Measurements from ENCODE around the gene CORO1C.

Gene CORO1C

DNA sequence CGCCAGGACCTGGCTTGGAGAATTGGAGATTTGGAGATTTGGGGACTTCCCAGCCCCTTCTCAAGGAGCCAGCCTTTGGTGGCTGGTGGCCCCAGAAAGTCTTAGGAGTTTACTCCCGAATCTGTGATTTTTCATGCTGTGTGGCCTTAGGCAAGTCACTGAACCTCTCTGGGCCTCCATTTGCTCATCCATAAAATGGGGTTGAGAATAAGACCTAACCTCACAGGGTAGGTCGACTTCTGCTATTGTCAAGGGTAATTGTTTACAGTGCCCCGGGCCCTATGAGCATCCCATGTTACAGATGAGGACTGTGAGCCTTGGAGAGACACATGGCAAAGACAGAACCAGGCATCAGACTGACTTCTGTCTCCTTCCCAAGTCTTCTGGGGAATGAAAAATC lies 117.3 kb downstream of the CORO1C start:
- peaks cover 5% of the 10 kb centered on the region for H3K9me3 ChIP-seq (ENCODE audit: control insufficient read depth, low read length)
- H3K9ac ChIP-seq (ENCODE audit: low read length), result no peak overlapping the region
- H3K4me3 ChIP-seq (ENCODE audit: low read length), result no peak overlapping the region
- peaks cover 68% of the 10 kb centered on the region for H3K4me1 ChIP-seq (ENCODE audit: control insufficient read depth, insufficient read depth, low read length)
- no peaks in the 10 kb centered on the region for H3K36me3 ChIP-seq (ENCODE audit: control insufficient read depth, insufficient read depth, low read length, severe bottlenecking)
- no peak for DNase-seq (ENCODE audit: low read depth)
- no peaks in the 10 kb centered on the region for H3K27me3 ChIP-seq (replicated peaks; ENCODE audit: control insufficient read depth, insufficient read depth, low read length)

DNA sequence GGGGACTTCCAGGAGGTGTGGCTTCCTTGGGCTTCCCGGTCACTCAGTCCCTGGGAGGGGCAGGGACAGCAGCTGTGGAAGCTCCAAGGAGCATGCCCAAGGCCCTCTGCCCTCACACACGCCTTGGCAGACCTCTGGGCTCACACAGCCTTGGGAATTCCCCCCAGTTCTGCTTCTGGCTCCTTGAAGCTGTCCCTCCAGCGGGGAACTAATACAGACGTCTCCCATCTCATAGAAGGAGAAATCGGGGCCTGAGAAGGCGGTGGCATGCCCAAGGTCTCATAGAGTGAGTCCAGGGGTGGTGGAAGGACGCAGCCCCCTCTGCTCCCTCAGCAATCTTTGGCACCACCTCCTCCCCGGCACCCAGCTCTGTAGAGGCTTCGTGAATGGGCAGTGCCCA lies 117.8 kb downstream of the CORO1C start:
- peaks cover 5% of the 10 kb centered on the region for H3K9me3 ChIP-seq (ENCODE audit: control insufficient read depth, low read length)

GRCh38 chr12:108612788-108613282 lies 118.5 kb downstream of the CORO1C start:
- H3K9me3 ChIP-seq (ENCODE audit: control insufficient read depth, low read length), result peaks cover 5% of the 10 kb centered on the region
- no peak for DNase-seq (ENCODE audit: low read depth)
- H3K4me1 ChIP-seq (ENCODE audit: control insufficient read depth, insufficient read depth, low read length), result peaks cover 59% of the 10 kb centered on the region
- H3K36me3 ChIP-seq (ENCODE audit: control insufficient read depth, insufficient read depth, low read length, severe bottlenecking), result no peaks in the 10 kb centered on the region
- no peak overlapping the region for H3K4me3 ChIP-seq (ENCODE audit: low read length)
- no peaks in the 10 kb centered on the region for H3K27me3 ChIP-seq (replicated peaks; ENCODE audit: control insufficient read depth, insufficient read depth, low read length)
- peak overlapping the region; percentile 23 for H3K9ac ChIP-seq (ENCODE audit: low read length)

More for the DNA sequence above, 117.8 kb downstream of the CORO1C start:
- no peaks in the 10 kb centered on the region for H3K27me3 ChIP-seq (replicated peaks; ENCODE audit: control insufficient read depth, insufficient read depth, low read length)
- peaks cover 65% of the 10 kb centered on the region for H3K4me1 ChIP-seq (ENCODE audit: control insufficient read depth, insufficient read depth, low read length)
- H3K36me3 ChIP-seq (ENCODE audit: control insufficient read depth, insufficient read depth, low read length, severe bottlenecking), result no peaks in the 10 kb centered on the region
- peak overlapping the region; percentile 23 for H3K9ac ChIP-seq (ENCODE audit: low read length)
- H3K4me3 ChIP-seq (ENCODE audit: low read length), result no peak overlapping the region
- DNase-seq (ENCODE audit: low read depth), result no peak

DNA sequence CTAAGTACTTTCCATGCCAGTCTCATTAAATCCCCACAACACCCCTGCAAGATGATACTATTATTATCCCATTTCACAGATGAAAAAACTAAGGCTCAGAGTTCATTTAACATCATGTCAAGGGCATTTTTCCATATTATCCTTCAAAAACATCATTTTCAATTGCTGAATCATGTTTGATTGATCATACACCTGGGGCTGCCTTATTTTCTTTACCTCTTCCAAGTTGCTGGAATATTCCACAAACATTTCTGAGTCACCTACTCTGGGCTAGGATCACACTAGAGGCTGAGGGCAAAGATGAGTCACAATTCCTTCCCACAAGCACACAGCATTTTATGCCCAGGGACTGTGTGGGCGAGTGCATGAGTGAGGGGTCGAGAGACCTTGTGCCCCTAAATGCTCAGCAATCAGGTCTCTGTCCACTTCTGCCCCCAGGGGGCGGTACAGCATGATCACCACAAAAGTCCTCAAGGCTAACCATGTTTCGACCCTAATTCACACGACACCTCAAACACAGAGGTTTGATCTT lies 119.4 kb downstream of the CORO1C start:
- H3K36me3 ChIP-seq (ENCODE audit: control insufficient read depth, insufficient read depth, low read length, severe bottlenecking), result no peaks in the 10 kb centered on the region
- H3K9ac ChIP-seq (ENCODE audit: low read length), result peak overlapping the region; percentile 65
- peaks cover 5% of the 10 kb centered on the region for H3K9me3 ChIP-seq (ENCODE audit: control insufficient read depth, low read length)
- peak; percentile 60 for DNase-seq (ENCODE audit: low read depth)
- peaks cover 50% of the 10 kb centered on the region for H3K4me1 ChIP-seq (ENCODE audit: control insufficient read depth, insufficient read depth, low read length)
- no peaks in the 10 kb centered on the region for H3K27me3 ChIP-seq (replicated peaks; ENCODE audit: control insufficient read depth, insufficient read depth, low read length)
- no peak overlapping the region for H3K4me3 ChIP-seq (ENCODE audit: low read length)

DNA sequence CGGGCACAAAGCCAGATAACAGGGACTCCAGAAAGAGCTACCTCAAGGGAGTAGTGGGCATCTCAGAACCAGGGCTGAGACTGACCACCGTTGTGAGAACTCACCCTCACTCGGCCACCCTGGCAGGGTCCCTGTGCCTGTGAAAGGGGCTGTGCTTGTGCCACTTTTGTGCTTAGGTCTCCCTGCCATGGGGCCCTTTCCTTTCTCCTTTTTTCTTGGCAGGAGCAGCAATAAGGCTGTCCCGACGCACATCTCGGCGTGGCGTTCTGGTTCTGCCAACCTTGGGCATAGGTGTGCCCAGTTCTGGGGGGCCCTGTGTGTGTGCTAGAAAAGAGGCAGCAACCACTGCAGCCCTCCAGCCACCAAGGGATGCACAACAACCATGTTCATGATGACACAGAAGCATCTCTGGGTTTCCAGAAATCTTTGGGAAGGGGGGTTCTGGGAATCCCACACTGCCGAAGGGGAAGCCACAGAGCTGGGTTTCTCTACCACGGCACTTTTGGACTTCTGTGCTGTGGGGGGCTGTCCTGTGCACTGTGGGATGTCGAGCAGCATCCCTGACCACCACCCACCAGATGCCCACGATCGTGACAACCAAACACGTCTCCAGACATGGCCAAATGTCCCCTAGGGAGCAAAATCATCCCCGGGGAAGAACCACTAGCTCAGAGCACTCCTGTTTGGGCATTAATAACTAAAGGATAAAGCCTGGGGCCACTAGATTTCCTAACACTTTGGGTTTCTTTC lies 120.3 kb downstream of the CORO1C start:
- DNase-seq (ENCODE audit: low read depth), result no peak
- Histone ChIP-seq H3K36me3 (ENCODE audit: control insufficient read depth, insufficient read depth, low read length, severe bottlenecking) (no peaks in the 10 kb centered on the region), H3K27me3 (replicated peaks; ENCODE audit: control insufficient read depth, insufficient read depth, low read length) (no peaks in the 10 kb centered on the region)

DNA sequence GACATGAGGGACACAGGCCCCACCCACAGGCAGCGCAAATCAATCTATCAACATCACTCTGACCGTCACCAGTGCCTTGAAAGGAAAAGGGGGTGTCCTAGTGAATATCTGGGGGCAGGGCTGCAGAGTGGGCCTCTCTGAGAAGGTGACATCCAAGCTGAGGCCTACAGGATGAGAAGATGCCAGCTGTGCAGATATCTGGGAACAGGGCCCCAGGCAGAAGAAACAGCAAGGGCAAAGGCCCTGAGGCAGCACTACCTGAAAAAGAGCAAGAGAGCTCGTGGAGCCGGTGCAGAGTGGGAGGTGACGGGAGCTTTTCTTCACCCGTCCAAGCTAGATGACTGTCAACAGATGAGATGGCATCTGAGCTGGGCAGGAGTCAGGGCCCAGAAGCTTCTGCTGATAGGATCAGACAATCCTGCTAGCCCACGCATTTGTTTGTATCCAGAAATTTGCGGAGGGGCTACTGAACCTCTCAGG lies 120.9 kb downstream of the CORO1C start:
- H3K4me3 ChIP-seq (ENCODE audit: low read length), result peak overlapping the region; percentile 24
- no peaks in the 10 kb centered on the region for H3K27me3 ChIP-seq (replicated peaks; ENCODE audit: control insufficient read depth, insufficient read depth, low read length)
- H3K4me1 ChIP-seq (ENCODE audit: control insufficient read depth, insufficient read depth, low read length), result peaks cover 49% of the 10 kb centered on the region
- no peaks in the 10 kb centered on the region for H3K36me3 ChIP-seq (ENCODE audit: control insufficient read depth, insufficient read depth, low read length, severe bottlenecking)
- DNase-seq (ENCODE audit: low read depth), result no peak
- H3K9me3 ChIP-seq (ENCODE audit: control insufficient read depth, low read length), result no peaks in the 10 kb centered on the region
- H3K9ac ChIP-seq (ENCODE audit: low read length), result peak overlapping the region; percentile 65

More for the DNA sequence above, 120.3 kb downstream of the CORO1C start:
- peaks cover 46% of the 10 kb centered on the region for H3K4me1 ChIP-seq (ENCODE audit: control insufficient read depth, insufficient read depth, low read length)
- H3K9ac ChIP-seq (ENCODE audit: low read length), result peak overlapping the region; percentile 65
- H3K9me3 ChIP-seq (ENCODE audit: control insufficient read depth, low read length), result peaks cover 5% of the 10 kb centered on the region
- H3K4me3 ChIP-seq (ENCODE audit: low read length), result no peak overlapping the region

- H3K36me3 ChIP-seq (ENCODE audit: control insufficient read depth, insufficient read depth, low read length, severe bottlenecking), result no peaks in the 10 kb centered on the region
- no peaks in the 10 kb centered on the region for H3K9me3 ChIP-seq (ENCODE audit: control insufficient read depth, low read length)
- H3K4me1 ChIP-seq (ENCODE audit: control insufficient read depth, insufficient read depth, low read length), result peaks cover 50% of the 10 kb centered on the region
- peak overlapping the region; percentile 24 for H3K4me3 ChIP-seq (ENCODE audit: low read length)
- H3K27me3 ChIP-seq (replicated peaks; ENCODE audit: control insufficient read depth, insufficient read depth, low read length), result no peaks in the 10 kb centered on the region
- peak overlapping the region; percentile 65 for H3K9ac ChIP-seq (ENCODE audit: low read length)
- peak; percentile 94 for DNase-seq (ENCODE audit: low read depth)
Measured at GRCh38 chr12:108609537-108610335, 121.6 kb downstream of the CORO1C start.

DNA sequence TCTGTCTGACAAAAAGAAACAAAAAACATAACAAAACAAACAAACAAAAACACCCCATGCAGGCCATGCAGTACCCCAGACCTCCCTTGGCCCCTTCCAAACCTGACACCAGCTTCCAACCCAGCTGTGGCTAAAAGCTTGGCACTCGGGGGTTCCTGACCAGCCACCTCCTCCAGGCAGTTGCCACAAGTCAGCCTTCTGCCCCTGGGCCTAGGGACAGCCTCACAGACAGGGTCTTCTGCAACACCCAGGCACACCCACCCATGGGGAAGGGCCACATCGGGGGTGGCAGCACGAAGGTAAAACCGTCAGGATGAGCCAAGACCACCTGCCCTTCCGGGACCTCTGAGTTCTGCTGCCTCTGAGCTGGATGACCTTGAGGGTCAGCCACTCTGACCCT lies 122.7 kb downstream of the CORO1C start:
- H3K36me3 ChIP-seq (ENCODE audit: control insufficient read depth, insufficient read depth, low read length, severe bottlenecking), result no peaks in the 10 kb centered on the region
- no peaks in the 10 kb centered on the region for H3K9me3 ChIP-seq (ENCODE audit: control insufficient read depth, low read length)
- peaks cover 47% of the 10 kb centered on the region for H3K4me1 ChIP-seq (ENCODE audit: control insufficient read depth, insufficient read depth, low read length)
- H3K9ac ChIP-seq (ENCODE audit: low read length), result no peak overlapping the region
- H3K4me3 ChIP-seq (ENCODE audit: low read length), result no peak overlapping the region
- DNase-seq (ENCODE audit: low read depth), result no peak
- H3K27me3 ChIP-seq (replicated peaks; ENCODE audit: control insufficient read depth, insufficient read depth, low read length), result no peaks in the 10 kb centered on the region

DNA sequence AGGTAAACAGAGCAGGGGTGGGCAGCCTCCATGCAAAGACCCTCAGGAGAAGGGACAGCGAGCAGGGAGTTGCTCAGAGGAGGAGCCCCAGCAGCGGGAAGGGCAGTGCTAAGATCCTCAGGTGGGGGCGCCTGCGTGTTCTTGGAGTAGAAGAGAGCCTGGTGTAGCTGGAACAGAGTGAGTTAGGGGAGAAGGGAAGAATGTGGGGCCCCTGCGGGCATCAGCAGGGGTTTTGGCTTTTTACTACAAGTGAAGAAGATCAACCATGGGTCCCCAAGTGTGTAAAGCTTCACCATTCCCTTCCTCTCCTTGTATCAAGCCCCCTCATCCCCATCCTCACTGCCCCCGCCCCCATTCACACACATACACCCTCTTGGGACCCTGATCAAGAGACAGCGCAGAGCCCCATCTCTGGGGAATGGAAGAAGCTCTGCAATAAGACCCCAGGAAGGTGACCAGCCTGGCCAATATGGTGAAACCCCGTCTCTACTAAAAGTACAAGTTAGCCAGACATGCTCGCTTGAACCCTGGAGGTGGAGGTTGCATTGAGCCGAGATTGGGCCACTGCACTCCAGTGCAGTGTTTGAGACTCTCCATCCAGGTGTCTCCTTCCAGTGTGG lies 123.2 kb downstream of the CORO1C start:
- Histone ChIP-seq H3K4me3 (ENCODE audit: low read length) (no peak overlapping the region), H3K4me1 (ENCODE audit: control insufficient read depth, insufficient read depth, low read length) (peaks cover 42% of the 10 kb centered on the region), H3K27me3 (replicated peaks; ENCODE audit: control insufficient read depth, insufficient read depth, low read length) (no peaks in the 10 kb centered on the region), H3K9me3 (ENCODE audit: control insufficient read depth, low read length) (no peaks in the 10 kb centered on the region), H3K36me3 (ENCODE audit: control insufficient read depth, insufficient read depth, low read length, severe bottlenecking) (no peaks in the 10 kb centered on the region), H3K9ac (ENCODE audit: low read length) (no peak overlapping the region)
- no peak for DNase-seq (ENCODE audit: low read depth)

GRCh38 chr12:108606492-108606891 lies 124.8 kb downstream of the CORO1C start:
- Histone ChIP-seq H3K36me3 (ENCODE audit: control insufficient read depth, insufficient read depth, low read length, severe bottlenecking) (no peaks in the 10 kb centered on the region), H3K4me1 (ENCODE audit: control insufficient read depth, insufficient read depth, low read length) (peaks cover 26% of the 10 kb centered on the region), H3K27me3 (replicated peaks; ENCODE audit: control insufficient read depth, insufficient read depth, low read length) (no peaks in the 10 kb centered on the region), H3K9me3 (ENCODE audit: control insufficient read depth, low read length) (no peaks in the 10 kb centered on the region), H3K9ac (ENCODE audit: low read length) (no peak overlapping the region), H3K4me3 (ENCODE audit: low read length) (no peak overlapping the region)
- DNase-seq (ENCODE audit: low read depth), result no peak
